Stimulated activated CD4-positive, alpha-beta T cell treated with anti-CD3 and anti-CD28 coated beads, TNF-alpha, amount 100 ng/mL, for 48 hours (primary cell): ENCODE data around the gene THYN1.
"Not testable (repeated sequence)": the region's sequence is repeated elsewhere in the genome, so short reads cannot be mapped to it uniquely, and the experiment has no call there.

Source experiments
- DNase-seq, 3 donors: peaks; one replicate each; pipeline ENCODE4 v3.0.0-alpha.2; 2020; ENCODE audit warnings: low read depth in 3 of 3

THYN1 gene

DNA sequence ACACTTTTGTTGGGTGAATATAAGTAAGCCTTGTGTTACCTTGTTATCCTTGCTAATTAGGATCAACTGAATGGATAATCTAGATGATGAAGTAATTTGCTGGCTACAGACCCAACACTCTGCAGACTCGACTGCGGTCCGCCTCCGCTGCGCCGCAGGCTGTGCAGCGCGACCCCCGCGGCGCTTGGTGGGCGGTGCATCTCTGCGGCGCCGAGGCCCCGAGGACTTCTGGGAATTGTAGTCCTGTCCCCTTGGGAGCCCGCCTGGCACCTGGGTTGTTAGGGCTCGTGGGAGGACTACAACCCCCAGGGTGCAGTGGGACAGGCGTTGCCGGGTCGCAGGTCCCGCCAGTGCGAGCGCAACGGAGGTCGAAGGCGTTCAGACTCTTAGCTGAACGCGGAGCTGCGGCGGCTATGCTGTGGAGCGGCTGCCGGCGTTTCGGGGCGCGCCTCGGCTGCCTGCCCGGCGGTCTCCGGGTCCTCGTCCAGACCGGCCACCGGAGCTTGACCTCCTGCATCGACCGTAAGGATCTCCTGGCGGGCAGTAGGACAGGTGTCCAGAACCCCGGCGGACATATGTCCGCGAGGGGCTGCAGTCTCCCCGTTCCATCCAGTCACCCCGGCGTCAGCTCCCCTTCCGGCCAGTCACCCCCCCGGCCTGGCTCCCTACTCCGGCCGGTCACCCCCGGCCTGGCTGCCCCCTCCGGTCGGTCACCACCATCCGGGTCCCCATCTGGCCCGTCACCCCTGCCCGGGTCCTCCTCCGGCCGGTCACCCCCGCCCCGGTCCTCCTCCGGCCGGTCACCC lies at the start of gene THYN1, which contains the start of gene ACAD8:
THYN1 (minus strand) TSS at position 165 of the 806 bp plus-strand sequence. CDS start 470 bp downstream, outside the sequence.
ACAD8 (plus strand) TSS at position 381 of the 806 bp plus-strand sequence; CDS start at position 414, 33 bp downstream.
- peak; percentile 88 to 94 (median 94) for DNase-seq

DNA sequence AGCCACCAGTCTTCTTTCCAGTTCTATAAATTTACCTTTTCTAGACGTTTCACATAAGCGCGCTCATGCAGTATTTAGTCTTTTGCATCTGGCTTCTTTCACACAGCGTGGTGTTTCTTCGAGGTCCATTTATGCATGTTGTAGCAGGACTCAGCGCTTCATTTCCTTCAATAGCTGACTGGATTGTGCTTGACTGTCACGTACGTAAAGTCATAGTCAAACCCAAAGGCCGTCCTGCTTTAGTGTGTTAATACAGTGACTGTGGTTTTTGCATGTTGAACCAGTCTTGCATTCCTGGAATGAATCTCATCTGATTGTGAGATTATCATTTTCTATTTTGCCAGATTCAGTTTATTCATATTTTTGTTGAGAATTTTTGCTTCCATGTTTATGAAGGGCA lies 41.5 kb upstream of the THYN1 start:
- DNase-seq = no peak

DNA sequence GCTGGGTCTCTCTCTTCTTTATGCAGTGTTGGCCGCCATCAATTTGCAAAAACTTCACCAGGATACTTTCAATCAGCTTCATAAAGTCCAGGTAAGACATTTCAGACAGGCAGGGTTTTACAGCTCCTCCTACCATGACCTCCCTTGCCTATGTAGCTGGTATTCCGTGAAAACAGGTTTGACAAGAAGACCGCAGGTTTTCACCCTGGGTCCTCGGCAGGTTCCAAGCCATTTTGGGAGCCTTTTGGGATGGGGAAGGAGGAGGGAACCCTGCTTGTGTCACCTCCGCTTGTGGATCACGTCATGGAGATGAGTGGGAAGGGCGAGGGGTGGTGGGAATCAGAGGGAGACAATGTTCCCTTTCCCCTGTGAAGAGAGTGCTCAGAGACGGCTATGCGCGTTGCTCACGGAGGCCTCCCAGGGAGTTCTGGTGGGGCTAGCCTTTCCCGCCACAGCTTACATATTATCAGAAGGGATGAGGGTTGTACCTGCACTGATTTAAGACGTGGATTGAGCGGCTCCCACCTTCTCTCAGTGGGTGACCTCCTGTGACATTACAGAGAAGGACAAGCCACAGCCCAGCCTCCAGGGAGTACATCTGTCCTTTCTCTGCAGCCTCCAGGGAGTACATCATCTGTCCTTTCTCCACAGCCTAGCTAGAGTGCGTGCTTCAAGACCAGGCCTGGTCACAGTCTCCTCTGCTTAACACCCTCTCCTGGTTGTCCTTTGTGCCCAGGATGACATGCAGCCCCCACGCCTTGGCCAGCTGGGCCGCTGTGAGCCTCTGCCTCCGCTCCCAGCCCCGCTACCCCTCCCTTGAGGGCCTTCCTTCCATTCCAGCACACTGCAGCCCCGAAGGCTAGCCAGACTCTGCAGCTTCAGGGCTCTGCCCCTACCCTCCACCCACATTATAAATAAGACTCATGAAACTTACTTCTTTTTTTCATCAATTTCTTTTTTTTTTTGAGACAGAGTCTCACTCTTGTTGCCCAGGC lies 40.3 kb upstream of the THYN1 start:
- no peak for DNase-seq

DNA sequence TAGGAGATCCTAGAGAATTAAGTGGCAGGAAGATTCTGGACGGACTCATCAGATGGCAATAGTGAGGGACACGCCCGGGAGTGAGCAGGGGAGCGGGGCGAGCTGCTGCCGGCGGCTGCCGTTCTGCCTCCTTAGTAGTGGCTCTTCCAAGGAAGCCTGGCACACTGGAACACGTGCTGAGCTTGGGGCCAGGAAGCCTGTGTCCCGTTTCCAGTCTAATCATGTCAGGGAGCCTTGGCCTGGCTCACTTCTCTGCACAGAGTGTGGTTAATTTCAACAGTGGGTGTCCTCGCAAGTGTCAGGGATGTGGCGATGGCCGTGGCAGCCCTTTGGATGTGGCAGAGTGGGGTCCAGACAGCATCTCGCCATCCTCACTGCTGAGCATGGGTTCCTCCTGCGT lies 39.5 kb upstream of the THYN1 start:
- no peak for DNase-seq

DNA sequence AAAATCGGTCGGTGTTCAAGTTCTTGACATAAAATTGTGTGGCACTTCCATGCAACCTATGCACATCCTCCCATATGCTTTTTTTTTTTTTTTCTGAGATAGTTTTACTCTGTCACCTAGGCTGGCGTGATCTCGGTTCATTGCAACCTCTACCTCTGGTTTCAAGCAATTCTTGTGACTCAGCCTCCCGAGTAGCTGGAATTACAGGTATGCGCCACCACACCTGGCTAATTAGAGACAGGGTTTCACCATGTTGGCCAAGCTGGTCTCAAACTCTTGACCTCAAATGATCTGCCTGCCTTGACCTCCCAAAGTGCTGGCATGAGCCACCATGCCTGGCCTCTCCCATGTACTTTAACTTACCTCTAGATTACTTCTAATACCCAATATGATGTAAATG lies 38.0 kb upstream of the THYN1 start:
- no peak for DNase-seq

DNA sequence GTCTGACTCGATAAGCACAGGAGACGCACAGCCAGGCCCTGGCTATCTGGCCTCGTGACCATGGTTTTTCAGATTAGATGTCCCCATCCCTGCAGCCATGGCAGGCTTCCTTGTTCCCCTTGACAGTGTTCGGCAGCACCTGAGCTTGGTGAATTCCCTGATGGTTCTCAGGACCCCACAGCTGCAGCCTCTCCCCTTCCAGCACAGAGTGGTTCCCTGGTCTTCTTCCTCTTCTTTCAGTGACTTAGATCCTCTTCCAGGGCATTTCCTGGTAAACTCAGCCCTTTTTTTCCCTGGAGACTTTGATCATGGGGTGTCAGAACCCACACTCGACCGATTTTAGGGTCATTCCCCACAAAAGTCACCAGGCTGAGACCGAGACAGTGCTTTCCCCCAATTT lies 37.5 kb upstream of the THYN1 start:
- no peak for DNase-seq

DNA sequence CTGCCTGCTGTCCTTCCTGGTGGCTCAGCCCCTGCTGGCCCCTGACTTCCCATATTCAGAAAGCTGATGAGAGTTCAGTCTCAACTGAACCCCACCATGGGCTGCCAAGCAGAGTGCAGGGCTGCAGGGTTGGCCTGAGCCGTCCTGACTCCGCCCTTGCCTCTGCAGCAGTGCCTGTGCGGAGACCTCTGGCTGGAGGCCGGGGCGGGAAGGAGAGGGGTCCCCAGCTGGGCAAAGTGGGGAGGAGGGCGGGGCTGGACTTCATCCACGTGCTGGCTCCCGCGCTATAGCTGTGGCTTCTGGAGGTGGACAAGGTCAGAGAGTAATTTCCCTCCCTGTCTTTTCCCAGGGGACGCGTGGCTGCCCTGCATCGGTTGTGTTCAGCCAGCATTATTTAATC lies 36.6 kb upstream of the THYN1 start:
- no peak for DNase-seq

DNA sequence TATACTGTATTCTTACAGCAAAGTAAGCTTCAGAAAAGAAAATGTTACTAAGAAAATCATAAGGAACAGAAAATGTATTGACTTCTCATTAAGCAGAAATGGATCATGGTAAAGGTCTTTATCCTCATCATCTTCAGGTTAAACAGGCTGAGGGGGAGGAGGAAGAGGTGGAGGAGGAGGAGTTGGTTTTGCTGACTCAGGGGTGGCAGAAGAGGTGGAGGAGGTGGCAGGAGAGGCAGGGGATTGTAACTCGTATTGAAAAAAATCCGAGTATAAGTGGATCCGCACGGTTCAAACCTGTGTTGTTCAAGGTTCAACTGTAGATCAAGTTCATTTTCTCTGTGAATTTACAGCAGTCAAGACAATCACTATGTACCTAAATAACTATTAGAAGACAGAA lies 36.0 kb upstream of the THYN1 start:
- DNase-seq = no peak

DNA sequence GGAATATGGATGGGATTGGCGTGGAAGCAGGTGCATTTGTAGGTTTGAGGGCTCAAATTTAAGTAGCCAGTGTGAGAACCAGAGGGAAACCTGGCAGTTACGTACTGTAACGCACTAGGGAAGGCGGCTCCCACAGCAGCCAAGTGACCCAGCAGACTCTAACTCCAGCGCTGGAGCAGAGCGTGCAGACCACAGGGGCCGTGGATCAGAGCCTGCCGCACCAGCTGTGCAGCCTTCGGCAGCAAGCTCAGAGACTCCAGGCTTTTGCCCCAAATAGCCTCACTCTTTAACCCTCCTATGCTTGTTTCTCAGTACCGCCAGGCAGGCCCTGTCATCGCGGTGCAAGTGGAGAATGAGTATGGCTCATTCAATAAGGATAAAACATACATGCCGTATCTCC lies 35.3 kb upstream of the THYN1 start:
- DNase-seq = no peak

DNA sequence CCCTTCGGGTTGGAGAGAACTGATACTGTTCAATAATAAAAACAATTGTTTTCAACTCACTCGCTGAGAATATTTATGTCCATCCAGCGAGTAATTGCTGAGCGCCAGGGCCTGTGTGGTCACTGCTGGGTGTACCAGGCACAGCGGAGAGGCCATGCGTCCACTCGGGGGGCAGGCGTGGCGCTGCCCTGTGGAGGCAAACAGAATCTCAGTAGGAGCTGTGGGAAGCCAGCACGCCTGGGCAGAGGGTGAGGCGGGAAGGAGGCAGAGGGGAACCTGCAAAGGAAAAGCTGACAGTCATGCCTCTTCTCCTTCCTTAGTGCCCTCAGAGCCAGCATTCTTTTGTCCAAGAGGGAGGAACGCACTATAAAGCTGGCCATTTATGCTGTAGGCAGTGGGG lies 34.4 kb upstream of the THYN1 start:
- DNase-seq = no peak

DNA sequence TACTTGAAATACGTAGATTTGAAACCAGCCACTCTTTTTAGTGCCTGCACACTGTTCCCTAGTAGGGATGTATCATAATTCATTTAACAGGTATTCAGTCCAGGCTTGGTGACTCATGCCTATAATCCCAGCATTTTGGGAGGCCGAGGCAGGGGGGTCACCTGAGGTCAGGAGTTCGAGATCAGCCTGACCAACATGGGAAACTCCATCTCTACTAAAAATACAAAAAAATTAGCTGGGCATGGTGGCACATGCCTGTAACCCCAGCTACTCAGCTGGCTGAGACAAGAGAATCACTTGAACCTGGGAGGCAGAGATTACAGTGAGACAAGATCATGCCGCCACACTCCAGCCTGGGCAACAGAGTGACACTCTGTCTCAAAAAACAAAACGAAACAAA lies 31.2 kb upstream of the THYN1 start:
- not testable (repeated sequence) for DNase-seq

DNA sequence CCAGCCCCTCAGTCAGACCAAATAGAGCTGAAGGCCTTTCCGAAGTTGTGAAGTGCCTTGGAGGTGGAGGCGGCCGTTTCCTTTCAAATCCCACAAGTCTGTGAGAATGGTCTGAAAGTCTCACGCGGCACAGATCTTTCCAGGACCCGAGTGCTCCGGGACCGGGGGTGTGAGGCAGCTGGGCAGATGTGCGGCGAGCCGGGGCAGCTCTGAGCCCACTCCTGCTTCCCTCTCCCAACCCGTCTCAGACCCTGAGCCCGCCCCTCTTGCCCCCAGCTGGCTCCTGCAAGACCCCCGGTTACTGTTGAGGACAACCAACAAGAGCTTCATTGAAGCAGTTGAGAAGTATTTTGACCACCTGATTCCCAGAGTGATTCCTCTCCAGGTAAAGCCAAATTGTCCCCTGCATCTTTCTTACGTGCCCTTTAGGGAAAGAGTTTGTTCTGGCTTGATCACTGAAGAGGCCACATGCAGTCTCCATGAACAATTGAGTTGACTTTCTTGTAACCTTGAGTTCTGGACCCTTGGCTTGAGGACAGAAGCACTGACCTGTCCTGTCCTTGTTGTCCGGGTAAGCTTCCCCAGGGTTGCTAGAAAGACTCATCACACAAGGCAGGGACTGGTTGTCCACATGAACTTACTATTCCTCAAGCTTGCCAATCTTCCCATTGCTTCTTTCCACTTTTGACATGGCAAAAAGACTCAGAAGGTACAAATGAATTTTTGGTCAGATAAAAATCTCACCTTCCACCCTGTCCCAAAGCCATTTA lies 30.5 kb upstream of the THYN1 start:
- no peak for DNase-seq

DNA sequence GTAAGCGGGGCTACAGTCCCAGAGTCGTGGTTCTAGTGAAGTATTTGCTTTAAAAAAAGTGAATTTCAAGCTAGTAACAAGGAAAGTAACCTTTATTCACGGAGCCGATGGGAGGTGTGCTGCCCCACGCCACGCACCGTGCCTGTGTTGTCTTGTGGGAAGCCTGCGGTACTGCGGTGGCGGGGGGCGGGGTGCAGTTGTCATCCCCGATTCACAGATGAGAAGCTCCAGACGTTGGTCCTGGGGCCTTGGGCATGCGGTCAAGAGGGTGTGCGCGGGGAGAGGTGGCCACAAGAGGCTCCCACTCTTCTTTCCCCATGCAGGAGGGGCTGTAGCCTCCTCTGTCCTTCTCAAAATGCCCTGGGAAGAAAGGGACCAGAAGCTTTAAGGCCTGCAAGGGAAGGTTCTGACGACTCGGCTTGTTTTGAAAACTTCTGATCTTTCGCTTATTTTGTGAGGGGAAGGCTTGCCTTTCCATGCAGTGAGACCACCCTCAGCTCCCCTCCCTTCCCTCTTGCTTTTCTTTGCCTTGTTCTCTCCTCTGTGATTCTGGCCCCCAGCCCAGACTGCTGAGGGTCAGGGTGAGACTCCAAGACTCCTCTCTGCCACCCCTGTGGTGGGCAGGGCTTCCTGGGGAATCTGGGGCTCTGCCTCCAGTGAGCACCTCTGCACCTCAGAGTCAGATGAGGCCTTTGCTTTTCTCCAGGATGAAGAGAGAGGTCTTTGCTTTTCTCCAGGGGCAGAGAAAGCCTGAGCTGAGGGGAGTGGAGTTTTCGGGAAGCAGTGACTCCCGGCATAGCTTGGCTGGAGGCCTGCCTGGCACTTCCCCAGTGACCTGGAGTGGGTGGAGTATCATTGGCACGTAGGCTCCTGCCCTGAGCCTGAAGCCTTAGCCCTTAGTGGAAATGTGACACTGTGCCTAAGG lies 29.2 kb upstream of the THYN1 start:
- DNase-seq = no peak

DNA sequence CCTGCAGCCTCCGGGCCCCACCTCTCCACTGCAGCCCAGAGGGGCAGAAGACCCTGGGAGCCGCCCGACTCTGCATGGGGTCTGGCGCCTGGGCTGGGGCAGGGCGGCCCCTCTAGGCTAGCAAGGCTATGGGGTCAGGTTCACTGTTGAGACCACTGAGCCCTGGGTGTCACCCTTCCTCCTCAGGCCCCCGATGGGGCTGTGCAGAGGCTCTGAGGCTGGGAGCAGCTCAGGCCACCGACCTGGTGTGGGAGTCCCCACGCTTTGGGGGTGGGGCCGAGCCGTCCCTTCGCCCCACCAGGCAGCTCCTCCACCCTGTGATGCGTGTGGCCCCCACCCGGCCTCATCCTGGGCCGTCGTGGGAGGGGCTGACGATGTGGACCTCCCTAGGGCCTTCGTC lies 28.5 kb upstream of the THYN1 start:
- not testable (repeated sequence) for DNase-seq

DNA sequence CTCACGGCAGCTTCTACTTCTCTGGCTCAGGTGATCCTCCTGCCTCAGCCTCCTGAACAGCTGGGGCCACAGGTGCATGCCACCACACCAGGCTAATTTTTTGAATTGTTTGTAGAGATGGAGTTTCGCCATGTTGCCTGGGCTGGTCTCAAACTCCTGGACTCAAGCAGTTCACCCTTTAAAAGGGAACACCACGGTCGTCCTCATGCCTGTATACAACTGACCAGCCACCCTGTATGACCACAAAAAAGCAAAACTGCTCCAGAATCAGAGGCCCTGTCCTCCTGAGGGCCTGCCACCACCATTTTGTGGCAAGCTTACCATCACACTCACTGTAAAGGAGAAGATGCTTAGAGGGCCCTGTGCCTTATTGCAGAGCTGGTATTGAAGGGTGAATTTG lies 25.2 kb upstream of the THYN1 start:
- no peak for DNase-seq

DNA sequence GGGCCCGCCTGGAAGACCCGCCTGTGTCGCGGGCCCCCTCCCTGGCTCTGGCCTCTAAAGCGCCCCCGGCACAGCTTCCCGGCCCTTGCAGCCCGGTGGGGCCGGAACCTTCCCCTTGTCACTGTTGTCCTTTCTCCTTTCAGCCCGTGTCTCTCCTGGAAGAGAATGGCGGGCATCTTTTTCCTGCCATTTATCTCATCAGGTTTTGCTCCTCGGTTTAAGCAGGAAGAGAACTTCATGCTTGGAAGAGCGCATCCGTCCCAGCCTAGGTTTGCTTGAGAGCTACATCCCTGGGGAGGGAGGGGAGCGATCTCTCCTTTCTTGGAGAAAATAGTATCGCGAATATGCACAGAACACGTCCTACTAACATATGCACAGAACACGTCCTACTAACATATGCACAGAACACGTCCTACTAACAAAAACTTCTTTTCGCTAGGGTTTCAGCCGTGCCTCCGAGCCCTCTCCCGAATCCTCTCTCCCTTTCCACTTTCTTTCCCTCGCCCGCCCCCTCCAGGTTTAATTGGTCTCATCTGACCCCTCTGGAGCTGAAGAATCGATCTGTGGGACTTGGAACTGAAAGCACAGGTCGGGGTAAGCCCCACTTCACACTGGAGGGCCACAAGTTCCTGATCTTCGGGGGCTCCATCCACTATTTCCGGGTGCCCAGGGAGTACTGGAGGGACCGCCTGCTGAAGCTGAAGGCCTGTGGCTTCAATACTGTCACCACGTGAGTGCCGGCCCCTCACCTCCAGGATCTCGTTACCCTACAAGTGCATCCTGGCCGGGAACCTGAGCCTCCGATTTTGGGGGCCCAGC lies 24.2 kb upstream of the THYN1 start:
- DNase-seq = no peak

DNA sequence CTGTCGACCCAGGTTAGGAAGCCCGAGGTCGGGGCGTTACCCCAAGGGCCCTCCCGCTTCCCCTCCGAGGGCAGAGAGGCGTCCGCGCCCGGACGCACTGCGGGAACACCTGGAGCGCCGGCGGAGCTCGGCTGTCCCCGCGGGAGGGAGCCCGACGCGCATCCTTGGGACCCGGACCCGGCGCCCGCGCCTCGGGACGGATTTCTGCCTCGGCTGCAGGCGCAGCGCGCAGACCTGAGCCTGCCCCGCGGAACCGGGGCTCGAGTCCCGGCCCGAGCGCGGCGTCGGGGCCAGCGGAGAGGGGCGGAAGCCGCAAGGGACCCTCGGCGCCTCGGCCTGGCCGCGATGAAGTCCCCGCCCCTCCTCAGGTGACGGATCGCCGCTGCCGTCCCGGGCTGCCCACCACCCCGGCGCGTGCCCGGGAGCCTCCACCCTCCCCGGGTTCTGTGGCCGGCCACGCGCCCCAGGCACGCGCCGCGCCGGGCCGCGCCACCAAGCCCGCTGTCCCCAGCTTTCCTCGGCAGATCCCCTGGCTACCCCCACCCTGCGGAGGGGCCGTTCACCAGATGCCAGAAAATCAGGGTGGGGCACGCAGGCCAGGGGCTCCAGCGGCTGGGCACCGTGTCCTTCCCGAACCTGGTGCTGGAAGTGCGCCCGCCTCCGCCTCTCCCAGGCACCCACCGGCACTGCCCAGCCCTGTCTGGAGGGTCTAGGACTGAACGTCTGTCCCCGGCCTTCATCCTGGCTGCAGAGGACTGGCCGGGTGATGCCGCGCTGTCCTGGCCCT lies 23.4 kb upstream of the THYN1 start:
- DNase-seq = no peak

DNA sequence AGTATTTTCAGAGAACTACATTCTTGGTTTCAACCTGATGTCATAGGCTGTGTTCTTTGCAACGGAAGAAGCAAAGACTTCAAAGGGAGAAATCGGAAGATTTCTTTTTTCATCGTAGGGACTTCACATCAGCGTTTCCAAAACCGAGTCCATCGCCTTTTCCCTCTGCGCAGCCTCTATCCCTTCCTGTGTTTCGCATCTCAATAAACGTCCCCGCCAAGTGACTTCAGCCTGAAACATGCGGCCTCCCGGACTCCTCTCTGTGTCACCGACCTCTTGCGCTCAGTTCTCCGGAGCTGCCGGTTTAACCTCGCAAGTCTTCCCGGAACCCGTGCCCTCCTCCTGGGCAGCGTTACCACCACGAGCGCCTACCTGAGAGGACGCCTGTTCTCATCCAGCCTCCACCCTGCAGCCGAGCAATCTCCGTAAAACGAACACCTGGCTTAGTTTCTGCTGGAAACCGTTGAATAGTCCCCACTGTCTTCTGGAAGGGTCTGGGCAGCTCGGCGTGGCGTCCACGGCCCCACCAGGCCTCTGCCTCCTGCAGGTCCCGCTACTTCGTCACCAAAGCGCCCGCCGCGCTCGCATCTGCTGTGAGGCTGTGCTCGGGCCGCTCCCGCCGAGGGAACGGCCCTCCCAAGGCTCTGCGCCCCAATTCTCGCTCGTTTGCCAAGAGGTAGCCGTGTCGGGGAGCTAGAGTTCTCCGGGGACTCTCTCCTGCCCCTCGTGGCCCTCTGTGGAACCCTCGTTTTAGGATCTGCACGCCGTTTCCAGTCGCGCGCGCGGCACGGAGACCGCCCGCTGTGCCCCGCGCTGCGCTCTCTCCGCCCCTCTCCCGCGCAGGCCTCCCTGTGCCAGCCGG lies 22.6 kb upstream of the THYN1 start, which contains the start of gene GLB1L3:
GLB1L3 (plus strand) TSS at position 846 of the 862 bp plus-strand sequence. CDS start 362 bp downstream, outside the sequence.
- DNase-seq = peak; percentile 58 to 73 (median 65)
